ENCODE data around the gene YWHAG.

GRCh38 chr7:76377186-76377918, 18.6 kb upstream of the YWHAG start:
- TF ChIP-seq CTCF (conservative IDR thresholded peaks at IDR 0.05 in 1 of 2, IDR thresholded peaks at IDR 0.05 in 1 of 2; ENCODE audit: extremely low read depth in 1 of 2, insufficient read depth in 1 of 2, low read depth in 1 of 2, low read length in 2 of 2) (no peak), EZH2 (IDR thresholded peaks at IDR 0.05; ENCODE audit: borderline replicate concordance, low read length) (no peak)
